Tibial nerve (tissue), 4 donors: ENCODE data around the gene ADRA1B. TPM values are rescaled to one million over a fixed set of nuclear protein-coding genes. Genes with fewer than 3 reads are reported as not detected.

Experiments used
- DNase-seq, 2 donors: peaks; one replicate each; pipeline ENCODE4 v3.0.0-alpha.2; 2019; ENCODE audit warnings: low spot score in 2 of 2
- H3K27ac ChIP-seq, 4 donors: fragments of 200-600 bp; sonication (generic) in 3 of 4; one replicate each; pipeline ENCODE4 v1.5.1; 2017 to 2019; ENCODE audit warnings: mild to moderate bottlenecking in 1 of 4
- H3K27me3 ChIP-seq, 2 donors: fragments of 200-600 bp; sonication (generic) in 1 of 2; one replicate each; pipeline versions ENCODE4 v1.5.1 to v1.6.0; 2017 to 2019
- H3K36me3 ChIP-seq, 3 donors: fragments of 200-600 bp; sonication (generic); one replicate each; pipeline ENCODE4 v1.5.1; 2018 to 2019
- H3K4me1 ChIP-seq, 4 donors: fragments of 200-600 bp; sonication (generic) in 3 of 4; one replicate each; pipeline ENCODE4 v1.5.1; 2017 to 2019
- H3K4me3 ChIP-seq, 4 donors: fragments of 200-600 bp; sonication (generic) in 3 of 4; one replicate each; pipeline ENCODE4 v1.5.1; 2017 to 2019; ENCODE audit warnings: mild to moderate bottlenecking in 1 of 4, moderate library complexity in 1 of 4
- H3K9me3 ChIP-seq, 4 donors: fragments of 200-600 bp; sonication (generic) in 3 of 4; one replicate each; pipeline ENCODE4 v1.5.1; 2017 to 2019
- CTCF ChIP-seq, 5 experiments: fragments of 200-600 bp in 3 of 5; fragments of 450-650 bp in 2 of 5; sonication (generic) in 3 of 5; IDR thresholded peaks; one replicate each; pipeline ENCODE4 v1.5.1; 2016 to 2019; ENCODE audit warnings: antibody characterized with exemption in 5 of 5, mild to moderate bottlenecking in 3 of 5, moderate library complexity in 2 of 5
- EP300 ChIP-seq, 2 donors: sonication (generic); formaldehyde crosslinking; IDR thresholded peaks; one replicate each; pipeline ENCODE4 v1.6.1; 2017; ENCODE audit warnings: antibody characterized with exemption in 2 of 2, mild to moderate bottlenecking in 1 of 2
- POLR2A ChIP-seq, 2 donors: fragments of 450-650 bp; IDR thresholded peaks; one replicate each; pipeline ENCODE4 v1.6.1; 2017; ENCODE audit warnings: antibody characterized with exemption in 2 of 2, mild to moderate bottlenecking in 2 of 2, moderate library complexity in 2 of 2
- WGBS, 2 donors: methylation state at CpG; one replicate each; pipeline ENCODE4 v1.1.5; 2018; 5-methylcytosine and 5-hydroxymethylcytosine counted together
- small RNA-seq: library from RNA; depleted of rRNA; stranded (forward); fragments of <200 nt; gene quantifications from one replicate; pipeline ENCODE3, GENCODE V24; 2016
- total RNA-seq, 4 donors: library from RNA; depleted of rRNA; stranded (reverse); fragments of >200 nt; gene quantifications; one replicate each; pipeline ENCODE4 v1.1.0, GENCODE V29; 2016

Gene ADRA1B
- total RNA-seq, 4 donors from 2014 or later: 3.6 to 6.9 (median 6.2) TPM

GRCh38 chr5:160020964-160021363 lies 104.7 kb downstream of the ADRA1B start:
- Histone ChIP-seq H3K36me3 (peaks cover 0 to 64% (median 0%) of the 10 kb centered on the region in 3 donors), H3K4me1 (peaks cover 0 to 29% (median 0%) of the 10 kb centered on the region in 4 donors), H3K27me3 (no peaks in the 10 kb centered on the region), H3K9me3 (no peaks in the 10 kb centered on the region), H3K27ac (no peak overlapping the region), H3K4me3 (no peak overlapping the region)
- TF ChIP-seq CTCF (IDR thresholded peaks at IDR 0.05) (no peak), POLR2A (IDR thresholded peaks at IDR 0.05) (no peak), EP300 (IDR thresholded peaks at IDR 0.05) (no peak)
- no peak for DNase-seq
- 66 to 71% methylated on average over 4 of the region's 4 CpGs for WGBS, 2 donors

- peaks cover 0 to 57% (median 0%) of the 10 kb centered on the region in 3 donors for H3K36me3 ChIP-seq
- H3K27ac ChIP-seq: no peak overlapping the region
- peaks cover 0 to 29% (median 0%) of the 10 kb centered on the region in 4 donors for H3K4me1 ChIP-seq
- no peak overlapping the region for H3K4me3 ChIP-seq
- no peaks in the 10 kb centered on the region for H3K27me3 ChIP-seq
- 16% methylated on average over 3 of the region's 3 CpGs for WGBS, 2 donors
- TF ChIP-seq POLR2A (IDR thresholded peaks at IDR 0.05) (no peak), CTCF (IDR thresholded peaks at IDR 0.05) (peak; percentile 73 to 82 (median 80)), EP300 (IDR thresholded peaks at IDR 0.05) (no peak)
- DNase-seq: peak in 1 of 2 donors; percentile 71
- H3K9me3 ChIP-seq: no peaks in the 10 kb centered on the region
These were observed 105.7 kb downstream of the ADRA1B start for GRCh38 chr5:160021831-160022446.

Small RNAs within 50 kb of the gene (small RNA-seq; reads per million reads assigned to genes)
- not detected for gene RF00019

Other genes starting within 250 kb of the ADRA1B start
- gene TTC1, start 92.7 kb downstream of the ADRA1B start, total RNA-seq: 10 to 100 TPM; 27.6 to 40.4 (median 36.9) TPM
- gene PWWP2A, start 203.0 kb downstream of the ADRA1B start, total RNA-seq: 10 to 100 TPM; 51.0 to 81.6 (median 58.2) TPM